HepG2 (cell line): Measurements from ENCODE around the gene SEC11A. TPM values are rescaled to one million over a fixed set of nuclear protein-coding genes. Genes with fewer than 3 reads are reported as not detected.

ENCODE experiments used
- CBX2 ChIP-seq, 2 experiments: fragments of 200-600 bp in 1 of 2; sonication (generic); formaldehyde crosslinking in 1 of 2; IDR thresholded peaks; 2 replicates each; pipeline versions ENCODE4 v1.7.0 to v1.8.1; 2018 to 2022; ENCODE audit warnings: low read depth in 2 of 2, low read length in 1 of 2, mild to moderate bottlenecking in 1 of 2, missing genetic modification reagents in 1 of 2
- EEA1 ChIP-seq: sonication (generic); formaldehyde crosslinking; IDR thresholded peaks from 2 replicates; pipeline ENCODE4 v1.5.1; 2020; ENCODE audit warnings: mild to moderate bottlenecking, missing genetic modification reagents, borderline replicate concordance
- ETV5 ChIP-seq: IDR thresholded peaks from 2 replicates; pipeline ENCODE4 v1.6.1; 2018; ENCODE audit warnings: missing biosample characterization, missing genetic modification reagents, inconsistent platforms, borderline replicate concordance
- HDAC1 ChIP-seq: sonication (generic); formaldehyde crosslinking; IDR thresholded peaks from 2 replicates; pipeline ENCODE4 v1.5.1; 2020; ENCODE audit warnings: mild to moderate bottlenecking, missing genetic modification reagents
- JUNB ChIP-seq: sonication (generic); formaldehyde crosslinking; IDR thresholded peaks from 2 replicates; pipeline ENCODE4 v1.8.0; 2022; ENCODE audit warnings: missing genetic modification reagents, mild to moderate bottlenecking, borderline replicate concordance
- MTF1 ChIP-seq: sonication (generic); formaldehyde crosslinking; IDR thresholded peaks from 2 replicates; pipeline ENCODE4 v1.5.0; 2020; ENCODE audit warnings: missing genetic modification reagents
- NCOA2 ChIP-seq: sonication (generic); formaldehyde crosslinking; IDR thresholded peaks from 2 replicates; pipeline ENCODE4 v1.8.0; 2022; ENCODE audit warnings: inconsistent platforms
- PHF21A ChIP-seq: sonication (generic); formaldehyde crosslinking; IDR thresholded peaks from 2 replicates; pipeline ENCODE4 v1.5.0; 2020; ENCODE audit warnings: mild to moderate bottlenecking, missing genetic modification reagents
- THAP11 ChIP-seq: IDR thresholded peaks from 2 replicates; pipeline ENCODE4 v1.6.1; 2016; ENCODE audit warnings: missing biosample characterization, missing genetic modification reagents
- U2AF1 ChIP-seq: fragments of 200-400 bp; formaldehyde crosslinking; optimal IDR thresholded peaks from 2 replicates; pipeline ENCODE3; 2017; ENCODE audit warnings: mild to moderate bottlenecking, low read depth, low read length
- XRCC5 ChIP-seq: fragments of 200-400 bp; formaldehyde crosslinking; optimal IDR thresholded peaks from 2 replicates; pipeline ENCODE3; 2017; ENCODE audit warnings: mild to moderate bottlenecking, low read length
- ZNF136 ChIP-seq: sonication (generic); formaldehyde crosslinking; IDR thresholded peaks from 2 replicates; pipeline ENCODE4 v1.8.1; 2022; ENCODE audit warnings: low read depth, mild to moderate bottlenecking, moderate library complexity, missing genetic modification reagents
- ZNF660 ChIP-seq: sonication (generic); formaldehyde crosslinking; IDR thresholded peaks from 2 replicates; pipeline ENCODE4 v1.5.1; 2020; ENCODE audit warnings: mild to moderate bottlenecking, low read depth, missing genetic modification reagents, borderline replicate concordance
- polyA plus RNA-seq, 8 experiments: library from polyadenylated mRNA; depleted of rRNA in 3 of 8; stranded (reverse) in 7 of 8; unstranded in 1 of 8; fragments of >200 nt; fragmentation: Illumina TruSeq in 4 of 8; extraction: Trizol in 4 of 8; gene quantifications; 2 replicates each; pipeline versions ENCODE4 v1.2.1 to v1.2.3, GENCODE V29; 2011 to 2016; ENCODE audit warnings: low read depth in 4 of 8, missing spikeins in 1 of 8, mixed read lengths in 1 of 8; ENCODE audit not compliant: insufficient read depth in 1 of 8
- total RNA-seq, 5 experiments: library from RNA; depleted of rRNA; stranded (reverse); fragments of >200 nt; fragmentation: Illumina TruSeq; extraction: Trizol; gene quantifications; 2 replicates each; pipeline ENCODE4 v1.2.3, GENCODE V29; 2016; ENCODE audit warnings: low read depth in 1 of 5
- TF ChIP-seq, protein P1 (sequence below): sonication (generic); formaldehyde crosslinking; IDR thresholded peaks from 2 replicates; pipeline ENCODE4 v1.5.1; 2020; ENCODE audit warnings: mild to moderate bottlenecking, missing genetic modification reagents
- TF ChIP-seq, protein P2 (sequence below): sonication (generic); formaldehyde crosslinking; IDR thresholded peaks from 2 replicates; pipeline ENCODE4 v1.8.0; 2022; ENCODE audit warnings: missing genetic modification reagents, mild to moderate bottlenecking, inconsistent platforms, borderline replicate concordance
- TF ChIP-seq, protein P3 (sequence below): sonication (generic); formaldehyde crosslinking; IDR thresholded peaks from 2 replicates; pipeline ENCODE4; 2020; ENCODE audit warnings: missing genetic modification reagents, mild to moderate bottlenecking, borderline replicate concordance
- TF ChIP-seq, protein P4 (sequence below): sonication (generic); formaldehyde crosslinking; IDR thresholded peaks from 2 replicates; pipeline ENCODE4 v1.4.0; 2020; ENCODE audit warnings: missing genetic modification reagents, borderline replicate concordance

SEC11A gene
- total and polyA plus RNA-seq, 2 of the 13 experiments (the other 11 are each of a cell fraction or from before 2014, with no cell fraction given), result 141 to 230 TPM

DNA sequence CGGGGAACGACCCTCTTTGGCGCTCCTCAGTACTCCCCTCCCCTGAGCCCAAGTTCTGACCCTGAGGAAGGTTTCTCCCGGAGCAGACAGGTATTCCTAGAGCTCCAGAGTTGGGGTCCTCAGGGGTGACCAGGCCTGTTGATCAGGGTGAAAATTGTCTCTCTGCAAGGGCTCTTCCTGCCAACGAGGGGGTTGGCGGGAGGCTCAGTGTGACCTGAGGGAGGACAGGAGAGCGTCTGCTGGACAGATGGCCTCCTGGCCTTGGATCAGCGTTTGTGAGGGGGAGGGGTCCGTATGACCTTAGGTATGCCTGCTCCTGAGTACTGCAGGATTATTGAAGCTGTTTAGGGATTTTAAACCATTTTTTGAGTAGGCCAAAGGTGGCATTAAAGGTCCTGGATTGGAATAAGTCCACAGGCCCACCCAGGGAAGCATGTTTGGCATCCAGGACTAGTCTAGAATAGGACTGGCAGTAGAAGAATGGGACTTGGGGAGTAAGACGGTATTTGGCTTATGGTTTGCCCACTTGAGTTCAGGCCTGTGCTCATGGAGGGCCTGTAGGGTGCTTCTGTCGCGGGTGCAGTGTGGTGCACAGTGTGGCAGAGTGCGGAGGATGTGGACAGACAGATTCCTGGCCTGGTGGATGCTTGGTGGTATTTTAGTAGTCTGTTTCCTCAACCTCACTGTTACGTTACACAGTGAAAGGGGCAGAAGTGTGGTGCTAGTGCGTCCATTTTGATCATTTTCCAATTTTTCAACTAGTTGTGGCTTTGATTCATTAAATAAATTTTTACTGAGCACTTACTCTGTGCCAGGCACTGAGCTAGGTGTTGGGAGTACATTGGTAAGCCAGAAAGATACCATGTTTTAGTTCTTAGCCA, 33.4 kb upstream of the SEC11A start (continued):
- TF ChIP-seq MTF1 (CRISPR knock-in tag) (no peak), ZNF136 (CRISPR knock-in tag) (0 out of 2 replicates have a peak, but pooled peaks have one; percentile 50), JUNB (CRISPR knock-in tag) (no peak), EEA1 (CRISPR knock-in tag) (0 out of 2 replicates have a peak, but pooled peaks have one; percentile 7), HDAC1 (CRISPR knock-in tag) (peak; percentile 74), ETV5 (CRISPR knock-in tag) (peak; percentile 33; the same call in 1 of the 2 replicates), XRCC5 (peak; percentile 18), NCOA2 (CRISPR knock-in tag) (no peak), CBX2 (IDR thresholded peaks at IDR 0.05; ENCODE audit: low read depth, low read length) (no peak), CBX2 (CRISPR knock-in tag; IDR thresholded peaks at IDR 0.05; ENCODE audit: low read depth) (no peak), PHF21A (CRISPR knock-in tag) (peak; percentile 25; the same call in 1 of the 2 replicates), THAP11 (CRISPR knock-in tag) (0 out of 2 replicates have a peak, but pooled peaks have one; percentile 31), U2AF1 (no peak), ZNF660 (CRISPR knock-in tag) (no peak)
- TF ChIP-seq, protein P1, sequence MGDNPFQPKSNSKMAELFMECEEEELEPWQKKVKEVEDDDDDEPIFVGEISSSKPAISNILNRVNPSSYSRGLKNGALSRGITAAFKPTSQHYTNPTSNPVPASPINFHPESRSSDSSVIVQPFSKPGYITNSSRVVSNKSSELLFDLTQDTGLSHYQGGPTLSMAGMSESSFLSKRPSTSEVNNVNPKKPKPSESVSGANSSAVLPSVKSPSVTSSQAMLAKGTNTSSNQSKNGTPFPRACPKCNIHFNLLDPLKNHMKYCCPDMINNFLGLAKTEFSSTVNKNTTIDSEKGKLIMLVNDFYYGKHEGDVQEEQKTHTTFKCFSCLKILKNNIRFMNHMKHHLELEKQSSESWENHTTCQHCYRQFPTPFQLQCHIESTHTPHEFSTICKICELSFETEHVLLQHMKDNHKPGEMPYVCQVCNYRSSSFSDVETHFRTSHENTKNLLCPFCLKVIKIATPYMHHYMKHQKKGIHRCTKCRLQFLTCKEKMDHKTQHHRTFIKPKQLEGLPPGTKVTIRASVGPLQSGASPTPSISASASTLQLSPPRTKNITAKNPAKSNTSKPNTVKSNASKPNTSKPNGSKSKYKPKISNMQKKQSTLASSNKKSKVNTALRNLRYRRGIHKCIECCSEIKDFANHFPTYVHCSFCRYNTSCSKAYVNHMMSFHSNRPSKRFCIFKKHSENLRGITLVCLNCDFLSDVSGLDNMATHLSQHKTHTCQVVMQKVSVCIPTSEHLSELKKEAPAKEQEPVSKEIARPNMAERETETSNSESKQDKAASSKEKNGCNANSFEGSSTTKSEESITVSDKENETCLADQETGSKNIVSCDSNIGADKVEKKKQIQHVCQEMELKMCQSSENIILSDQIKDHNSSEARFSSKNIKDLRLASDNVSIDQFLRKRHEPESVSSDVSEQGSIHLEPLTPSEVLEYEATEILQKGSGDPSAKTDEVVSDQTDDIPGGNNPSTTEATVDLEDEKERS (CRISPR knock-in tag), result 0 out of 2 replicates have a peak, but pooled peaks have one; percentile 30
- TF ChIP-seq, protein P2, sequence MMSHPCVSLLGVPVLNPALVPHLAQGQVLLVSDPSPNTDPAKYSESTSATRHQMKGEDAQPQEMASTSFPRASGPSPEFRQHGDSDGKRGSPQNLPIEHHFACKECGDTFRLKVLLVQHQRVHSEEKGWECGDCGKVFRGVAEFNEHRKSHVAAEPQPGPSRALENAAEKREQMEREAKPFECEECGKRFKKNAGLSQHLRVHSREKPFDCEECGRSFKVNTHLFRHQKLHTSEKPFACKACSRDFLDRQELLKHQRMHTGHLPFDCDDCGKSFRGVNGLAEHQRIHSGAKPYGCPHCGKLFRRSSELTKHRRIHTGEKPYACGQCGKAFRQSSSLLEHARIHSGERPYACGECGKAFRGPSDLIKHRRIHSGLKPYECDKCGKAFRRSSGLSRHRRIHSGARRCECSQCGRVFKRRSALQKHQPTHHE (CRISPR knock-in tag), result no peak
- TF ChIP-seq, protein P3, sequence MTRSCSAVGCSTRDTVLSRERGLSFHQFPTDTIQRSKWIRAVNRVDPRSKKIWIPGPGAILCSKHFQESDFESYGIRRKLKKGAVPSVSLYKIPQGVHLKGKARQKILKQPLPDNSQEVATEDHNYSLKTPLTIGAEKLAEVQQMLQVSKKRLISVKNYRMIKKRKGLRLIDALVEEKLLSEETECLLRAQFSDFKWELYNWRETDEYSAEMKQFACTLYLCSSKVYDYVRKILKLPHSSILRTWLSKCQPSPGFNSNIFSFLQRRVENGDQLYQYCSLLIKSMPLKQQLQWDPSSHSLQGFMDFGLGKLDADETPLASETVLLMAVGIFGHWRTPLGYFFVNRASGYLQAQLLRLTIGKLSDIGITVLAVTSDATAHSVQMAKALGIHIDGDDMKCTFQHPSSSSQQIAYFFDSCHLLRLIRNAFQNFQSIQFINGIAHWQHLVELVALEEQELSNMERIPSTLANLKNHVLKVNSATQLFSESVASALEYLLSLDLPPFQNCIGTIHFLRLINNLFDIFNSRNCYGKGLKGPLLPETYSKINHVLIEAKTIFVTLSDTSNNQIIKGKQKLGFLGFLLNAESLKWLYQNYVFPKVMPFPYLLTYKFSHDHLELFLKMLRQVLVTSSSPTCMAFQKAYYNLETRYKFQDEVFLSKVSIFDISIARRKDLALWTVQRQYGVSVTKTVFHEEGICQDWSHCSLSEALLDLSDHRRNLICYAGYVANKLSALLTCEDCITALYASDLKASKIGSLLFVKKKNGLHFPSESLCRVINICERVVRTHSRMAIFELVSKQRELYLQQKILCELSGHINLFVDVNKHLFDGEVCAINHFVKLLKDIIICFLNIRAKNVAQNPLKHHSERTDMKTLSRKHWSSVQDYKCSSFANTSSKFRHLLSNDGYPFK (CRISPR knock-in tag), result peak; percentile 46; the same call in 1 of the 2 replicates
- TF ChIP-seq, protein P4, sequence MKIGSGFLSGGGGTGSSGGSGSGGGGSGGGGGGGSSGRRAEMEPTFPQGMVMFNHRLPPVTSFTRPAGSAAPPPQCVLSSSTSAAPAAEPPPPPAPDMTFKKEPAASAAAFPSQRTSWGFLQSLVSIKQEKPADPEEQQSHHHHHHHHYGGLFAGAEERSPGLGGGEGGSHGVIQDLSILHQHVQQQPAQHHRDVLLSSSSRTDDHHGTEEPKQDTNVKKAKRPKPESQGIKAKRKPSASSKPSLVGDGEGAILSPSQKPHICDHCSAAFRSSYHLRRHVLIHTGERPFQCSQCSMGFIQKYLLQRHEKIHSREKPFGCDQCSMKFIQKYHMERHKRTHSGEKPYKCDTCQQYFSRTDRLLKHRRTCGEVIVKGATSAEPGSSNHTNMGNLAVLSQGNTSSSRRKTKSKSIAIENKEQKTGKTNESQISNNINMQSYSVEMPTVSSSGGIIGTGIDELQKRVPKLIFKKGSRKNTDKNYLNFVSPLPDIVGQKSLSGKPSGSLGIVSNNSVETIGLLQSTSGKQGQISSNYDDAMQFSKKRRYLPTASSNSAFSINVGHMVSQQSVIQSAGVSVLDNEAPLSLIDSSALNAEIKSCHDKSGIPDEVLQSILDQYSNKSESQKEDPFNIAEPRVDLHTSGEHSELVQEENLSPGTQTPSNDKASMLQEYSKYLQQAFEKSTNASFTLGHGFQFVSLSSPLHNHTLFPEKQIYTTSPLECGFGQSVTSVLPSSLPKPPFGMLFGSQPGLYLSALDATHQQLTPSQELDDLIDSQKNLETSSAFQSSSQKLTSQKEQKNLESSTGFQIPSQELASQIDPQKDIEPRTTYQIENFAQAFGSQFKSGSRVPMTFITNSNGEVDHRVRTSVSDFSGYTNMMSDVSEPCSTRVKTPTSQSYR (CRISPR knock-in tag), result peak; percentile 92
